Measurements from ENCODE around the gene ENOPH1. TPM values are rescaled to one million over a fixed set of nuclear protein-coding genes. Genes with fewer than 3 reads are reported as not detected.

Gene ENOPH1
- total RNA-seq, 2 experiments from 2014 or later = 17.9 to 19.4 TPM

DNA sequence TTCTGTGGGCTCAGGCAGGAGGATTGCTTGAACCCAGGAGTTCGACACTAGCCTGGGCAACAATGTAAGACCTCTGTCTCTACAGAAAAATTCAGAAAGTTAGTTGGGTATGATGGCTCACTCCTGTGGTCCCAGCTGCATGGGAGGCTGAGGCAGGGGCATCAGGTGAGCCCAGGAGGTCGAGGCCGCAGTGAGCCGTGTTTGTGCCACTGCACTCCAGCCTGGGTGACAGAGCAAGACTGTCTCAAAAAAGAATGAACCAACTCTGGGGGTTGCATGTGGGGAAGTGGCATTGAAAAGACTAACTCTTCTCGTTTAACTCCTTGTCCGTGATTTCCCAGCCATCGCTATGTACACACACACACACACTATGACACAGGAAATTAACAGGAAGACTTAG lies 26.9 kb downstream of the ENOPH1 start:
- H3K36me3 ChIP-seq (ENCODE audit: insufficient read depth, low read length) = peaks cover 68% of the 10 kb centered on the region
- CTCF ChIA-PET = no interaction called here
- intact Hi-C loops (cut with DNase I, micrococcal nuclease) = loop anchor here in 1 of 2 experiments (10.0 kb wide), 1 partner anchor 1008 kb away; no protein-coding TSS in a partner anchor
- peaks cover 1% of the 10 kb centered on the region for H3K4me1 Mint-ChIP-seq (ENCODE audit: low read depth)
- H3K9me3 Mint-ChIP-seq = no peaks in the 10 kb centered on the region
- no peaks in the 10 kb centered on the region for H3K27me3 Mint-ChIP-seq
- H3K27ac Mint-ChIP-seq = no peak overlapping the region
- no peak for TF ChIP-seq CTCF (IDR thresholded peaks at IDR 0.05)
- no peak for DNase-seq
- no peak overlapping the region for H3K4me3 Mint-ChIP-seq
- no peaks in the 10 kb centered on the region for H3K9me3 ChIP-seq (ENCODE audit: control insufficient read depth in 1 of 2, insufficient read depth in 1 of 2, low read length in 2 of 2)
- POLR2A ChIA-PET = interaction anchor here (0.7 kb wide), 1 partner anchor 18 kb away, joined by 3 read pairs; no protein-coding TSS in a partner anchor
- peaks cover 86% of the 10 kb centered on the region for H3K36me3 Mint-ChIP-seq (ENCODE audit: low read depth)
- H3K4me1 ChIP-seq (ENCODE audit: insufficient read depth, low read length) = no peaks in the 10 kb centered on the region
- no peaks in the 10 kb centered on the region for H3K27me3 ChIP-seq (ENCODE audit: control insufficient read depth in 1 of 2, insufficient read depth in 2 of 2, low read length in 2 of 2)
- no peak overlapping the region for H3K27ac ChIP-seq (ENCODE audit: low read depth in 1 of 2, low read length in 2 of 2)
- ATAC-seq (ENCODE audit: poor library complexity) = no peak
- no peak overlapping the region for H3K4me3 ChIP-seq (ENCODE audit: low read length)

- ATAC-seq (ENCODE audit: poor library complexity) (no peak), DNase-seq (no peak)
- intact Hi-C loops (cut with DNase I, micrococcal nuclease) = loop anchor here in 1 of 2 experiments (10.0 kb wide), 1 partner anchor 1006 kb away; no protein-coding TSS in a partner anchor
- H3K27me3 ChIP-seq (ENCODE audit: control insufficient read depth in 1 of 2, insufficient read depth in 2 of 2, low read length in 2 of 2) = no peaks in the 10 kb centered on the region
- Mint-ChIP-seq H3K27me3 (no peaks in the 10 kb centered on the region), H3K36me3 (ENCODE audit: low read depth) (peaks cover 85% of the 10 kb centered on the region), H3K4me1 (ENCODE audit: low read depth) (peaks cover 6% of the 10 kb centered on the region), H3K9me3 (no peaks in the 10 kb centered on the region), H3K27ac (no peak overlapping the region), H3K4me3 (no peak overlapping the region)
- ChIA-PET POLR2A (no interaction called here), CTCF (no interaction called here)
- no peak for TF ChIP-seq CTCF (IDR thresholded peaks at IDR 0.05)
- no peaks in the 10 kb centered on the region for H3K4me1 ChIP-seq (ENCODE audit: insufficient read depth, low read length)
- peaks cover 58% of the 10 kb centered on the region for H3K36me3 ChIP-seq (ENCODE audit: insufficient read depth, low read length)
- no peaks in the 10 kb centered on the region for H3K9me3 ChIP-seq (ENCODE audit: control insufficient read depth in 1 of 2, insufficient read depth in 1 of 2, low read length in 2 of 2)
- H3K4me3 ChIP-seq (ENCODE audit: low read length) = no peak overlapping the region
- no peak overlapping the region for H3K27ac ChIP-seq (ENCODE audit: low read depth in 1 of 2, low read length in 2 of 2)
Measured at GRCh38 chr4:82458729-82459128, 28.3 kb downstream of the ENOPH1 start.

DNA sequence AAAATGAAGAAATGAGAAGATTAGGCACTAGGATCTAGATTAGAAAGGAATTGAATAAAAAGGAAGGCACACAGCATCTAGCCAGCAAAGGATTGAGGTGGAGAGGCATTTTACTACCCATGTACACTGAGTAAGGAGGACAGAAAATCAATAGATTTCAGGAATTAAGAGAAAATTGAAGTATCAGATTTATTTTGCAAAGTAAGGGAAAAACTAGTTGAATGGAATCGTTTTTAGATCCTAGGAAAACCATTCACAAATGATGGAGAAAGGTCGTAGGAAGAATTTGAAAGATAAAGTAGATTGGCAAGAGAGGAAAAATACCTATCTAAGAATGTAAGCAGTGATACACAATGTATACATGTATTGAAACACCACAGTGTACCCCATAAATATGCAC lies 31.3 kb downstream of the ENOPH1 start:
- peaks cover 64% of the 10 kb centered on the region for H3K36me3 Mint-ChIP-seq (ENCODE audit: low read depth)
- no peak for TF ChIP-seq CTCF (IDR thresholded peaks at IDR 0.05)
- Histone ChIP-seq H3K27me3 (ENCODE audit: control insufficient read depth in 1 of 2, insufficient read depth in 2 of 2, low read length in 2 of 2) (no peaks in the 10 kb centered on the region), H3K27ac (ENCODE audit: low read depth in 1 of 2, low read length in 2 of 2) (no peak overlapping the region), H3K4me3 (ENCODE audit: low read length) (no peak overlapping the region), H3K36me3 (ENCODE audit: insufficient read depth, low read length) (peaks cover 38% of the 10 kb centered on the region), H3K4me1 (ENCODE audit: insufficient read depth, low read length) (no peaks in the 10 kb centered on the region), H3K9me3 (ENCODE audit: control insufficient read depth in 1 of 2, insufficient read depth in 1 of 2, low read length in 2 of 2) (no peaks in the 10 kb centered on the region)
- H3K27me3 Mint-ChIP-seq = no peaks in the 10 kb centered on the region
- no peak overlapping the region for H3K27ac Mint-ChIP-seq
- no peak for DNase-seq
- no peaks in the 10 kb centered on the region for H3K9me3 Mint-ChIP-seq
- peaks cover 6% of the 10 kb centered on the region for H3K4me1 Mint-ChIP-seq (ENCODE audit: low read depth)
- no peak overlapping the region for H3K4me3 Mint-ChIP-seq
- intact Hi-C loops (cut with DNase I, micrococcal nuclease) = loop anchor here (2.0 to 10.0 kb wide), 9 partner anchors 273 to 1179 kb away; partner anchors contain the start of gene COQ2 (in 1 of the 2)
- POLR2A ChIA-PET = no interaction called here
- no peak for ATAC-seq (ENCODE audit: poor library complexity)
- CTCF ChIA-PET = no interaction called here
